ENCODE results near the gene TMEM108. TPM values are rescaled to one million over a fixed set of nuclear protein-coding genes. Genes with fewer than 3 reads are reported as not detected.

The TMEM108 gene
- polyA plus RNA-seq, 1 of the 3 experiments (the other 2 are of a cell fraction): 8.6 TPM

- Histone ChIP-seq H3F3A (replicated peaks; ENCODE audit: insufficient read depth) (peaks cover 3% of the 10 kb centered on the region), H3K9me3 (no peaks in the 10 kb centered on the region), H3K36me3 (replicated peaks in 1 of 2; ENCODE audit: control insufficient read depth in 1 of 2, insufficient read depth in 2 of 2, low read length in 1 of 2) (no peaks in the 10 kb centered on the region), H3K27ac (ENCODE audit: low read depth in 2 of 2, low read length in 1 of 2) (no peak overlapping the region), H2AFZ (ENCODE audit: low read depth) (no peak overlapping the region), H3K4me1 (ENCODE audit: control insufficient read depth in 1 of 2, insufficient read depth in 2 of 2, low read depth in 1 of 2, low read length in 1 of 2) (peaks cover 0 to 11% of the 10 kb centered on the region in 2 experiments; a peak in 2 of 4 replicates), H3K4me3 (ENCODE audit: low read depth in 2 of 2, low read length in 1 of 2) (no peak overlapping the region), H3K27me3 (ENCODE audit: insufficient read depth) (no peaks in the 10 kb centered on the region), H4K20me1 (ENCODE audit: insufficient read depth) (no peaks in the 10 kb centered on the region), H3K79me2 (ENCODE audit: insufficient read depth) (no peaks in the 10 kb centered on the region), H3K9me2 (no peaks in the 10 kb centered on the region), H3K4me2 (no peak overlapping the region), H3K9ac (no peak overlapping the region)
- DNase-seq: no peak
- 80% methylated on average over 4 of the region's 4 CpGs for WGBS (ENCODE audit: low lambda C conversion rate)
- TF ChIP-seq NFIC (IDR thresholded peaks at IDR 0.05; ENCODE audit: borderline replicate concordance) (no peak), RAD21 (IDR thresholded peaks at IDR 0.05; ENCODE audit: low read length) (no peak)
- ChIA-PET POLR2A (no interaction called here), CTCF (interaction anchor here (0.8 to 1.9 kb wide), 3 partner anchors 8 to 313 kb away, joined by 3 to 10 read pairs (median 3); no protein-coding TSS in a partner anchor)
Measured at GRCh38 chr3:133354721-133355120, 316.5 kb downstream of the TMEM108 start.

- H3K9me2 ChIP-seq: no peaks in the 10 kb centered on the region
- H3K4me3 ChIP-seq (ENCODE audit: low read depth in 2 of 2, low read length in 1 of 2): no peak overlapping the region
- H3F3A ChIP-seq (replicated peaks; ENCODE audit: insufficient read depth): no peaks in the 10 kb centered on the region
- CTCF ChIA-PET: interaction anchor here (1.7 kb wide), 1 partner anchor 10 kb away, joined by 5 read pairs; no protein-coding TSS in a partner anchor
- POLR2A ChIA-PET: no interaction called here
- peak overlapping the region in 1 of 2 experiments; percentile 41; a peak in 2 of 4 replicates for H3K27ac ChIP-seq (ENCODE audit: low read depth in 2 of 2, low read length in 1 of 2)
- H3K36me3 ChIP-seq (replicated peaks in 1 of 2; ENCODE audit: control insufficient read depth in 1 of 2, insufficient read depth in 2 of 2, low read length in 1 of 2): no peaks in the 10 kb centered on the region
- DNase-seq: no peak
- H2AFZ ChIP-seq (ENCODE audit: low read depth): no peak overlapping the region
- no peaks in the 10 kb centered on the region for H3K9me3 ChIP-seq
- no peak overlapping the region for H3K9ac ChIP-seq
- no peaks in the 10 kb centered on the region for H3K79me2 ChIP-seq (ENCODE audit: insufficient read depth)
- peaks cover 0 to 15% of the 10 kb centered on the region in 2 experiments; a peak in 2 of 4 replicates for H3K4me1 ChIP-seq (ENCODE audit: control insufficient read depth in 1 of 2, insufficient read depth in 2 of 2, low read depth in 1 of 2, low read length in 1 of 2)
- WGBS (ENCODE audit: low lambda C conversion rate): 94% methylated on average over 2 of the region's 2 CpGs
- no peak overlapping the region for H3K4me2 ChIP-seq
- no peaks in the 10 kb centered on the region for H3K27me3 ChIP-seq (ENCODE audit: insufficient read depth)
- no peaks in the 10 kb centered on the region for H4K20me1 ChIP-seq (ENCODE audit: insufficient read depth)
- TF ChIP-seq TCF12 (IDR thresholded peaks at IDR 0.05): no peak
Measured at GRCh38 chr3:133360476-133360875, 322.3 kb downstream of the TMEM108 start.

- Histone ChIP-seq H3K9me3 (no peaks in the 10 kb centered on the region), H4K20me1 (ENCODE audit: insufficient read depth) (no peaks in the 10 kb centered on the region), H3K27ac (ENCODE audit: low read depth in 2 of 2, low read length in 1 of 2) (no peak overlapping the region; a peak in 1 of 4 replicates), H3K4me2 (no peak overlapping the region), H3K27me3 (ENCODE audit: insufficient read depth) (no peaks in the 10 kb centered on the region), H2AFZ (ENCODE audit: low read depth) (no peak overlapping the region), H3K36me3 (replicated peaks in 1 of 2; ENCODE audit: control insufficient read depth in 1 of 2, insufficient read depth in 2 of 2, low read length in 1 of 2) (no peaks in the 10 kb centered on the region), H3K9me2 (no peaks in the 10 kb centered on the region), H3K9ac (no peak overlapping the region), H3K4me3 (ENCODE audit: low read depth in 2 of 2, low read length in 1 of 2) (no peak overlapping the region), H3F3A (replicated peaks; ENCODE audit: insufficient read depth) (no peaks in the 10 kb centered on the region), H3K79me2 (ENCODE audit: insufficient read depth) (no peaks in the 10 kb centered on the region), H3K4me1 (ENCODE audit: control insufficient read depth in 1 of 2, insufficient read depth in 2 of 2, low read depth in 1 of 2, low read length in 1 of 2) (peaks cover 0 to 15% of the 10 kb centered on the region in 2 experiments; a peak in 2 of 4 replicates)
- DNase-seq: no peak
- POLR2A ChIA-PET: no interaction called here
- 89% methylated on average over 2 of the region's 2 CpGs for WGBS (ENCODE audit: low lambda C conversion rate)
- TF ChIP-seq PBX3 (IDR thresholded peaks at IDR 0.05): no peak
- CTCF ChIA-PET: interaction anchor here (1.2 to 1.7 kb wide), 4 partner anchors 9 to 320 kb away, joined by 3 to 5 read pairs (median 4); no protein-coding TSS in a partner anchor
Measured at GRCh38 chr3:133361011-133361410, 322.8 kb downstream of the TMEM108 start.

- POLR2A ChIA-PET: no interaction called here
- DNase-seq: no peak
- H3K4me3 ChIP-seq (ENCODE audit: low read depth in 2 of 2, low read length in 1 of 2): no peak overlapping the region
Measured at GRCh38 chr3:133361435-133361834, 323.2 kb downstream of the TMEM108 start.

More at GRCh38 chr3:133361435-133361834, 323.2 kb downstream of the TMEM108 start:
- Histone ChIP-seq H3K4me2 (no peak overlapping the region), H3K9me3 (no peaks in the 10 kb centered on the region), H2AFZ (ENCODE audit: low read depth) (no peak overlapping the region), H3K36me3 (replicated peaks in 1 of 2; ENCODE audit: control insufficient read depth in 1 of 2, insufficient read depth in 2 of 2, low read length in 1 of 2) (no peaks in the 10 kb centered on the region), H3K4me1 (ENCODE audit: control insufficient read depth in 1 of 2, insufficient read depth in 2 of 2, low read depth in 1 of 2, low read length in 1 of 2) (peaks cover 0 to 15% of the 10 kb centered on the region in 2 experiments; a peak in 2 of 4 replicates), H3K9ac (no peak overlapping the region), H3K27me3 (ENCODE audit: insufficient read depth) (no peaks in the 10 kb centered on the region), H4K20me1 (ENCODE audit: insufficient read depth) (no peaks in the 10 kb centered on the region), H3K79me2 (ENCODE audit: insufficient read depth) (no peaks in the 10 kb centered on the region), H3K27ac (ENCODE audit: low read depth in 2 of 2, low read length in 1 of 2) (no peak overlapping the region), H3K9me2 (no peaks in the 10 kb centered on the region), H3F3A (replicated peaks; ENCODE audit: insufficient read depth) (no peaks in the 10 kb centered on the region)
- CTCF ChIA-PET: interaction anchor here (1.2 to 1.7 kb wide), 4 partner anchors 9 to 321 kb away, joined by 3 to 5 read pairs (median 4); no protein-coding TSS in a partner anchor
- TF ChIP-seq NFIC (IDR thresholded peaks at IDR 0.05; ENCODE audit: borderline replicate concordance) (no peak), EZH2phosphoT487 (IDR thresholded peaks at IDR 0.05; ENCODE audit: borderline replicate concordance, low read depth) (no peak), MEF2A (IDR thresholded peaks at IDR 0.05; ENCODE audit: borderline replicate concordance, low read depth) (no peak), TCF12 (IDR thresholded peaks at IDR 0.05) (no peak), REST (IDR thresholded peaks at IDR 0.05; ENCODE audit: low read depth, low read length) (no peak), GATA2 (CRISPR knock-in tag; IDR thresholded peaks at IDR 0.05) (no peak), TAF1 (IDR thresholded peaks at IDR 0.05; ENCODE audit: borderline replicate concordance, low read depth, low read length) (no peak)
- WGBS (ENCODE audit: low lambda C conversion rate): 88% methylated on average over 2 of the region's 4 CpGs

Measured in SK-N-SH (cell line).